Suppressor macrophage (primary cell): Measurements from ENCODE around the gene MRPS12.

Experiments used
- DNase-seq, 4 experiments: peaks; one replicate each; pipeline ENCODE4 v3.0.0-alpha.2; 2020 to 2022

MRPS12 gene

DNA sequence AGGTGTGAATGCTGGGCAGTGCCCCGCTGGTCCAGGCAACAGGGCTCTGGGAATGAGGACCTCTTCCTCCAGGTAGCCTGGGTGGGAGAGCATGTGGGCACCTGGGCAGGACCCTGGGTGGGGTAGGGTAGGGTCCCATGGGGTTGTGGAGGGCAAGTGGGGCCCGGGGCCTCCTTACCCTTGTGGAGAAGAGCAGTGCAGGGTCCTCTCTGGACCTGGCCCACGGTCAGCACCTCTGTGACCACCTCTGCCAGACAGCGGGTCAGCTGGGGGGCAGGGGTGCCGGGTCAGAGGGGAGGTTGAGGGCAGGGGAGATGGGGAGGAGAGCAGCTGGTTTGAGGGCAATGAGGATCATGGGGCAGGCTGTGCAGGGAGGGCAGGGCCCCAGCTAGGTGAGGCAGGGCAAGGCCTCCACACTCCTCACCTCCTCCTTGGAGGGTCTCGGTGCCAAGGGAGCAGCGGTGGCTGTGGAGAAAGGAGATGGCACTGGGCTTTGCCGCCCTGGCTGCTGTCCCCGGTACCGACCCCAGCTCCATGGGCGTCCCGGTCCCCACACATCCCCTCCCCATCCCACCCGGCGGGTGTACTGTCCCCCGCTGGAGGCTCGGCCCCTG lies 19.2 kb upstream of the MRPS12 start:
- DNase-seq, result no peak

DNA sequence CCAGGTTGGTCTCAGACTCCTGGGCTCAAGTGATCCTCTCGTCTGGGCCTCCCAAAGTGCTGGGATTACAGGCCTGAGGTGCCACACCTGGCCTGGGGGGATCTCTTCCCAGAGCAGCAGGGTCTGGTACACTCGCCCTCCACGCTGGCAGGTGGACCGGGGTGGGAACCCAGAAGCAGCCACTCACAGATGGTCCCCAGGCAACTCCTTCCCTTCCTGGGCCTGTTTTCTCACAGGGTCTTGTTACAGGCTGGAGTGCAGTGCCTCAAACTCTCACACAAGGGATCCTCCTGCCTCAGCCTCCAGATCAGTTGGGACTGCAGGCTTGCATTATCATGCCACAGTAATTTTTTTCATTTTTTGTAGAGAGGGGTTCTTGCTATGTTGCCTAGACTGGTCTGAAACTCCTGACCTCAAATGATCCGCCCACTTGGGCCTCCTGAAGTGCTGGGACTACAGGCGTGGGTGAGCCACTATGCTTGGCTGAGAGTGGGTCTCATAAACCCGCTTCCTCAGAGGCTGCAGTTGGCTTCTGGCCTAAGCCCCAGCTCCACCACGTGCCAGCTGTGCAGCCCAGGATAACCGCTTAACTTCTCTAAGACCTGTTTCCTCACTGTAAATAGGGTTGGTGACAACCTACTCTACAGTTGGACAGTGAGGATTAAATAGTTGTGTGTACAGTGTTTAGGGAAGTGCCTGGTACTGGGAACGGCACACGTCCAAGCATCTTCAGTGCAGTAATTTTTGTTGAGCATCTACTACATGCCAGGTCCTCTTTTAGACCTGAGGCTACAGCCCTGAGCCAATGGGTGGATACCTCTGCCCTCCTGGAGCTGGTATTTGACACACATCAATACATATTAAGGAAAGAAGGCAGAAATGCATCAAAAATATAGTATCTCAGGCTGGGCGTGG lies 17.9 kb upstream of the MRPS12 start:
- DNase-seq, result peak; percentile 80 to 92 (median 89)

DNA sequence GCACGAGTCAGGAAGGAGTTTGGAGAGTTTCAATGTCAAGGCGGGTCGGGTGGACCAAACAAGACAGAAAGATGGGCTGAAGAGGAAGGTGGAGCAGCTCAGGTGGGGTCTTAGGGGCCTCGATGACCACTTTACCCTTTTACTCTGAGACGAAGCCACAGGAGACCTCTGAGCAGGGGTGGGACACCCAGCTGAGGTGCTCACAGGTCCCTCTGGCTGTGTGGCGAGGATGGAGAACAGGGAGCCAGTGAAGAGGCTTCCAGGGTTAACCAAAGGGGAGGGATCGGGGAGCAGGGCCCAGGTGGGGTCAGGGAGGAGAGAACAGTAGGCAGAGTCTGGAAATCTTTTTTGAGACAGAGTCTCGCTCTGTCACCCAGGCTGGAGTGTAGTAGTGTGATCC lies 16.8 kb upstream of the MRPS12 start:
- no peak for DNase-seq

DNA sequence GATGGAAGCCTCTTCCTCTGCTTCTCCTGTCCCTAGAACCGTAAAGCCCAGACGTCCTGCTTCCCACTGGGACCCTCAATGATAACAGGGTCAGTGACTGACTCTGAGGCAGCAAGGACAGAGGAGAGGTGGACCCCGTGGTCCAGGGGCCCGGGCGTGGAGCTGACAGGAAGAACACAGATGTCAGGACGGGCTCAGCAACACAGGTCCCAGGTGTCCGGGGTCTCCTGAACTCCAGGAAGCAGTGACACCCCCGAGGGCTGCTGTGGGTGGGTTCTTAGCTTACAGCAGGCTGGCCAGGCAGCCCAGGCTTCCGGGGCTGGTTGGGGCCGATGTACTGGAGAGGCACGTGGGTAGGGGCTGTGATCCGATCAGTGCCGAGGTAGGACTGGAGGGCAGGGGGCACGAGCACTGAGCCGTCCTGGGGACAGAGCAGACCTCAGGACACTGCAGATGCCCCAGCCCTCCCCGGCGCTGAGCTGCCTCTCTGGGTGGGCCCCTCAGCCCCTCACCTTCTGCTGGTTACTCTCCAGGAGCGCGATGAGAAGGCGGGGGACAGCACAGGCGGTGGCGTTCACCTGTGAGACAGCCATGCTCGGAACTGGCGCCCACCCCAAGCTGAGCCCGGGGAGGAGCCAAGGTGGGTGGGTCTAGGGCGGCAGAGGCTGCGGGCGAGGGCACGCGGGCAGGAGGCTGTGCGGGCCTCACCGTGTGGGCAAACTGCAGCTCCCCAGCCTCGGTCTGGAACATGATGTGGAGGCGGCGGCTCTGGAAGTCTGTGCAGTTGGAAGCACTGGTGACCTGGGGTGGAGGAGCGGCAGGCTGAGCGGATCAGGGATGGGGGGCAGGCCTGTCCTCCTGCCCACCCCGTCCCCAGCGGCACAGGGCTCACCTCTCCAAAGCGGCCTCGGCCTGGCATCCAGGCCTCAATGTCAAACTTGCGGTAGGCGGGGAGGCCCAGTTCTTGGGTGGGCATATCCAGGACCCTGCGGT lies 15.1 kb upstream of the MRPS12 start:
- no peak for DNase-seq

DNA sequence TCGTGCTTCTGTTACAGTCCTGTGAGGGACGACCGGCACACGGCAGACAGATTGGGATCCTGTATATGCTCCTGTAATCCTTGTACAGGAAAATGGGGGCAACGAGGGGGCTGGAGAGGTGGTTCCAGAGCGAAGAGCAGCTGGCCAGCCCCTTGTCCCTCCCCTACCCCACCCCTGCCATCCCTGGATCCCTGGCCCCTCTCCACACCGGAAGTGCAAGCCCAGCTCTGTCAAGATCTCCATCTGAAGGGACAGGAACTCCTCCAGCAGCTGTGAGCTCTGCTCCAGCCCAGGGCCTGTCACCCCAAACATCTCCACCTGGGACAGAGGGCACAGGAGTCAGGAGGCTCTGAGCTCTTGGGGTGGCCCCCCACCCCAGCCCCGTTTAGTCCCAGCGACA lies 13.2 kb upstream of the MRPS12 start:
- no peak for DNase-seq

DNA sequence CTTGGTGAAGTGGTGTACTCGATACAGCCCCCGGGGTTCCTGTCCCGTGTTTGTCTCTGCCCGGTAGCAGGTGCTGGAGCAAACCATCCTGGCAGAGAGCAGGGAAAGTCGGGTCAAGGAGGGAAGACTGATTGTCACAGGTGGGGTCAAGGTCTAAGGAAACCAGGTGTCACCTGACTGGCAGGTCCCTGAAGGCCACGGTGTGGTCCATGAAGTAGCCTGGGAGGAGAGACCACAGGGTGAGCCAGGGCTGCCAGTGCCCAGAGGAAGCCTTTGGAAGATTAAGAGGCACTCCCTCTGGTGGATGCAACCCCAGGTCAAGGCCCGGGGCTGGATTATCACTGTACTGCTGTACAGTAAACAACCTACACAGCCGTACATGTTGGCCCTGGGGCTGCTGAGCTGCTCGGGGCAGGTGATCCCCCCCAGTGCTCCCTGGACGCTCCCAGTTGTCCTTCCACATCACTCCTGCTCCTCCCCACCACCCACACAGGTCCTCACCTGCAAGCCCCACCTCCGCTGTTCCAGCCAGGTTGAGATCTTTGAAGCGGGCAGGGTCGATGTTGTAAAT lies 12.7 kb upstream of the MRPS12 start:
- DNase-seq, result peak in 2 of 4 experiments; percentile 9 to 29

DNA sequence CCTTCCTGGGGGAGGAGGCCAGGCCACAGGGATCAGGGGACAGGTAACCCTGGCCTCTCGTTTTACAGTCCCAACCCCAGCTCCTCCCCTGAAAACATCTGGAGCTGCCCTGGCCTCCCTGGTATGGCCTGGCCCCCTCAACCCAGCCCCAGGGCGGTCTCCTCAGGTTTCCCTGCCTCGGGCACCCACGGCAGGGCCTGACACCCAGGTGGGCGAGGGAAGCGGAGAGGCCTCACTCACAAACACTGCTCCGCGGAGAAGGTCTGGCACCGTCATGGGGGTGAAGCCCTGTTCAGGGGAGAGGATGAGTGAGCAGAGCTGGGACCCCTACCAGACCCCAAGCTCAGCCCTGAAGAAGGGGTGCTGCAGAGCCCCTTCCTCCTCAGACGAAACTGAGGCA lies 12.2 kb upstream of the MRPS12 start:
- DNase-seq, result no peak

DNA sequence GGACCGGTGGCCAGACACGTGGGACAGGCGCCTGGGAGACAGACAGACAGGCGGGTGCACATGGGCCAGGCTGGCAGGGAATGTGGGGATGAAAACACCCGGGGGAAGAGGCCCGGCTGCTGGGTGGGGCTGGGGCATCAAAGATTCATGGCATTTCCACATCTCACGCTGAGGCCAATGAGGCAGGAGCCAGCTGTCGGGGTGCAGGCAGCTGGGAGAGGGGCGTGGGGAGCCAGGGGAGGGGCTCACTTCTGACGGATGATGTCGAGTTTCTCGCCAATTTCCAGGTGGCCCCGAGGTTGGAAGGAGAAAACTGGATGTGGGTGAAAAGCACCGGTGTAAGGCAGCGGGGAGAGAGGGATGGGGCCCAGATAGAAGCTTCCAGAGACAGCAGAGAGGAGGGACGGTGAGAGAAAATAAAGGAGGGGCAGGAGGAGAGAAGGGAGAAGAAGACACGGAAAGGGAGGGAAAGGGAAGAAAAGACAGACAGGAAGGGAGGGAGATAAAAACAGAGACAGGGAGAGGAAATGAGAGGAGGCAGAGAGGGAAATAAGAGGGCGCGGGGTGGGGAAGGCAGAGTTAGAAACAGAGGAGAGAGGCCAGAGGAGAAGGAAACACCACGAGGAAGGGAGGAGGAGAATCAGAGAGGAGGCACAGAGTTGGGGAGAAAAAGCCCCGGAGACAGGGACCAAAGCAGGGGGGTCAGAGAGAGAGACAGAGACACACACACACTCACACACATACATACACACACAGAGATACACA lies 10.7 kb upstream of the MRPS12 start:
- no peak for DNase-seq

DNA sequence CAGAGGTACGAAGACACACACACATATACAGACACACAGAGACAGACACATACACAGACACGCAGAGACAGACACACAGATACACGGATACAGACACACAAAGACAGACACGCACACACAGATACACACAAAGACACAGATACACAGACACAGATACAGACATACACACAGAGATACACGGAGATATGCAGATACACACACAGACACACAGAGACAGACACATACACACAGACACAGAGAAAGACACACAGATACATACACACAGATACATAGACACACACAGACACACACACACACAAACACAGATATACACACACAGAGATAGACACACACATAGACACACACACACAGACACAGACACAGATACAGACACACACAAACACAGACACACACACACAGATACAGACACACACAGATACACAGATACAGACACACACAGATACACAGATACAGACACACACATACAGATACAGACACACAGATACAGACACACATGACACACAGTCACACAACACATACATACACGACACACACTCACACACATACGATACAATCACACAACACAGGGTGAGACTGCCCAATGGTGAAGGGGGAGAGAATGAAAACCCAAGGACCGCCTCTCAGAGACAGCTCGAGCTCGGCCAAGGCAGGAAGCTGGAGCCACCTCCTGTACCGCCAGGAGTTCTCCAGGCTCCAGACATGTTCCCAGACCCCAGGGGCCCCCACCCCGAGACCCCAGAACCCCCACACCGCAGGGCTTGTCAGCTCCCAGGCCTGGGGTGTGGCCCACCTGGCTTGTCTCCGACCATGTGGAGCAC lies 9.9 kb upstream of the MRPS12 start:
- no peak for DNase-seq

DNA sequence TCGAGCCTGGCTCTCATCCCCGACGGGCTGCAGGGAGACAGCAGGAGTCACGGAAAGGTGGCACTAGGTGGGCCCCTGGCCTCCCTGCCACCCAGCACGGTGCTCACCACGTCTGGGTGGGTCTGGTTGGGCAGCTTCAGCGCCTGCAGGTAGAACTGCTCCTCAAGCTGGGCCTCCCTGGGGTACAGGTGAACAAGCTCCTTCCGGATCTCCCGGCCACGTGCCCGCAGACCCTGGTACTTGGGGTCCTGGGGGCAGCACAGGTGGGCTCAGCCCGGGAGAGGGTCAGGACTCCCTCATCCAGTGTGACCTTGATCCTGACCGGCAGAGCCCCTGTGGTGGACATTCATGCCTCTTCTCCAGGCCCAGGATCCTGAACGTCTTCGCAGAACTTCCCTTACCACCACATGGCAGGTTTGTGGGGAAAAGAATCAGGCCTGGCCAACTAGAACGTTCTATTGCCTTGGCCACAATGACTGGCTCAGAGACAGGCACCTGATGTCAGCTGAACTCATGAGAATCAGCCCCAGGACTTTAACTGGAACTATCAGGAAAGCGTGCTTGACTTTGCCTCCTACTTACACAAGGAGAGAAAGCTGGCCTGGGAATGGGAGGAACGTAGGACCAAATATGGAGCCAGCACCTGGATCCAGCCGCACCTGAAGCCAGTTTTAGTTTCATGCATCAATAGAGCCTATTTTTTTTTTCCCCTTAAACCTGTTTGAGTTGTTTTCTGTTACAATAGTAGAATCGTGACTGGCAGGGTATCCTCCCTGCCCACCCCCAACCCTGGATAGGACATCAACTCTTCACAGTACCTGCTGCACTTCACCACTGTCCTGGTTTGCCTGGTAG lies 9.1 kb upstream of the MRPS12 start:
- DNase-seq, result no peak

DNA sequence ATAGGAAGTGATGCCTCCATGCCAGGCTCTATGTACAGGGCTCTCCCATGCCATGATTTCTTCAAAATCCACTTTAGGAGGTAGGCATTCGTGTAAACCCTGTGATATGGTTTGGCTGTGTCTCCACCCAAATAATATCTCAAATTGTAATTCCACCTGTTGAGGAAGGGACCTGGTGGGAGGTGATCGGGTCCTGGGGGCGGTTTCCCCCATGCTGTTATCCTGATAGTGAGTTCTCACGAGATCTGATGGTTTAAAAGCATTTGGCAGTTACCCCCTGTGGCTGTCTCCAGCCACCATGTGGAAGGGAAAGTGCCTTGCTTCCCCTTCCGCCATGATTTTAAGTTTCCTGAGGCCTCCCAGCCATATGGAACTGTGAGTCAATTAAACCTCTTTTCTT lies 8.3 kb upstream of the MRPS12 start:
- DNase-seq, result no peak

DNA sequence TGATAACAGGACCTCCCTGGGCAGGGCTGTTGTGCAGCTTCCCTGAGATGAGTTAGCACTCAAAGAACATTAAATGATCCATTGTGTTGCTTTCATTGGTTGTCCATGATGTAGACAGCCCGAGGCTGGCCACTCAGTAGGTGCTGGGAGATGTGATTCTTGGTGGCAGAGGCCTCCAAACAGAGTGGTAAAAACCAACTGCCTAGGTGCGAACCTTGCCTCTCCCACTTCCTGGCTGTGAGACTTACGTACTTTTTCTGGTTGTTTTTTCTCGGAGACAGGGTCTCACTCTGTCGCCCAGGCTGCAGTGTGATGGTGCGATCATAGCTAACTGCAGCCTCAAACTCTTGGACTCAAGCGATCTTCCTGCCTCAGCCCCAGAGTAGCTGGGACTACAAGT lies 6.4 kb upstream of the MRPS12 start:
- DNase-seq, result no peak

DNA sequence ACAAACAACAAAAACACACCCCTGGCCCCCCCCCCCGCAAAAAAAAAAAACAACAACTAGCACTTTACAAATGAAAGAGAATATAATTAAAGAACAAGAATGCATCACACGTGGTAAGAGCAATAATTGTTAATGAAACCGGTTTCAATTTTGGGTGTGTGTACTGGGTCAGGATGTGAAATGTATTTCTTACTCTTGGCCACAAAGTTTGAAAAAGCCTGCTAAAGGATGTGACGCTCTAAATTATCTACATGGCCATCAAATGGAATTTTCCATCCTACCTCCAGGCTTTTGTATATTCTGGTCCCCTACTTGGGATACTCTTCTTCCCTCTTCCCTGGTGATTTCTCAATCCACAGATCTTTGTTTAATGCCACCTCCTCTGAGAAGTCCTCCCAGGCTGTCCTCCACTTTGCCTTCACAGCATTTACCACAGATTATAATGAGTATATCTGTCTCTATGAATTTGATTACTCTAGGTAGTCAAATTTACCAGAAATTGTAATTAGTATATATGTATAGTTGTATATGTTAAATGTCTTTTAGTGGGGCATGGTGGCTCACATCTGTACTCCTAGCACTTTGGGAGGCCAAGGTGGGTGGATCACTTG lies 2.2 kb upstream of the MRPS12 start:
- no peak for DNase-seq

DNA sequence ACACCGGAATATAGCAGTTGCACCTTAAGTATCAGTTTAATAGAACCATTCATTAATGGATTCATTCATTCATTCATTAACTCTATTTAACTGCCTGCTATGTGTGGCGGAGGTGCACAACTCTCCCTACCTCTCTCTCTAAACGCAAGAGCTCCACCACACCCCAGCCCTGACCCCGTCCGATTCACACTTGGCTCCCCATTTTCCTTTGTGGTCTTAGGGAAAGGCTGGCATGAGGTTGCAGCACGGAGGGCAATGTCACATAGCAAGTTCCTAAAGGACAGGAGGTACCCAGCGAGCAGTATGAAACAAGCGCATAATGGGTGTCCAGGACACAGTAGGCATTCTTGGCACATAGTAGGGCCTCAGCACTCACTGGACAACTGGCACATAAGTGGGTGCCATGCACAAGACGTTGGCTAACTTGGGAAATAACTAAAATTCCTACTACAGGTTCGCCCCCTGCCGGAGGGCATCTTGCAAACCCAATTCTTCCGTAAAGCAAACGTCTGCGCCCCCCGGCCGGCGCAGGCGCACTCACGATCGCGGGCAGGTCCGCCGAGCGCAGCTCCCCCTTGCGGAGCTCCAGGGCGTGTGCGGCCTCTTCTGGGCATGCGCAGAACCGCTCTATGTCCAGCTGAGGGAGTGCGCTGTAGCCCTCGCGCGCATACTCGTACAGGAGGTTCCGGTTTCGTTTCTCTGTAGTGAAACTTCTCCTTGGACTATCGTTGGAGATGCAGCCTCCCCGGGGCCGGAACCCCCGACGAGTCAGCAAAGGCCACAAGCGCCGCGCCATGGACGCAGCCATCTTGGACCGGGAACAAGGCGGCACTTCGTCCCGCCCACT lies 592 bp upstream of the MRPS12 start, which contains the start of gene SARS2:
Gene SARS2 (minus strand): TSS at position 835 of the 847 bp plus-strand sequence. CDS start 27 bp downstream, at position 808.
- peak; percentile 96 to 97 (median 97) for DNase-seq

DNA sequence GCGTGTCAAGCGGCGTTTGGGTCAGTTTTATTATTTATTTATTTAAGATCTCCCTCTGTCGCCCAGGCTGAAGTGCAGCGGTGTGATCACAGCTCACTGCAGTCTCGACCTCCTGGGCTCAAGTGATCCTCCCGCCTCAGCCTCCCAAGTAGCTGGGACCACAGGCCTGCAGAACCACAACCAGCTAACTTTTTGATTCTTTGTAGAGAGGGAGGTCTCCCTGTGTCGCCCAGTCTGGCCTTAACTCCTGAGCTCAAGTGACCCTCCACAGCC lies 713 bp downstream of the MRPS12 start:
- DNase-seq, result no peak

DNA sequence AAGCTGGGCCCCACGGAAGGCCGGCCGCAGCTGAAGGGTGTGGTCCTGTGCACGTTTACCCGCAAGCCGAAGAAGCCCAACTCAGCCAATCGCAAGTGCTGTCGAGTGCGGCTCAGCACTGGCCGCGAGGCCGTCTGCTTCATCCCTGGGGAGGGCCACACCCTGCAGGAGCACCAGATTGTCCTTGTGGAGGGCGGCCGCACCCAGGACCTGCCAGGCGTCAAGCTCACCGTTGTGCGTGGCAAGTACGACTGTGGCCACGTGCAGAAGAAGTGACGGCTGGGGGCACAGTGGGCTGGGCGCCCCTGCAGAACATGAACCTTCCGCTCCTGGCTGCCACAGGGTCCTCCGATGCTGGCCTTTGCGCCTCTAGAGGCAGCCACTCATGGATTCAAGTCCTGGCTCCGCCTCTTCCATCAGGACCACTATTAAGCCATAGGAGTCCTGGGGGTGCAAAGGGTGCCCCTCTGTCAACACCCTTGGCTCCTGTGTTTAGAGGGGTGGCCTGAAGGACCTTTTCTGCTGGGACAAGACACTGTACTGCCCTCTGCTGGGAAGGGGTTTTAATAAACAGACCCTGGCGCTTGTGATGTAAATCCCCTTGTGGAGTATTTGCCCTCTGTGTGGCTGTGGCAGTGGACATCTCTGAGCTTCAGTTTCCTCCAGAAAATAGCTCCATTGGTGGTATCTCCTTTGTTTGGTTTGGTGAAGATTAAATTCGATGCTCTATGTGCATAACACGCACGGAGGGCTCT lies 1.9 kb downstream of the MRPS12 start:
- peak; percentile 46 to 60 (median 56) for DNase-seq

DNA sequence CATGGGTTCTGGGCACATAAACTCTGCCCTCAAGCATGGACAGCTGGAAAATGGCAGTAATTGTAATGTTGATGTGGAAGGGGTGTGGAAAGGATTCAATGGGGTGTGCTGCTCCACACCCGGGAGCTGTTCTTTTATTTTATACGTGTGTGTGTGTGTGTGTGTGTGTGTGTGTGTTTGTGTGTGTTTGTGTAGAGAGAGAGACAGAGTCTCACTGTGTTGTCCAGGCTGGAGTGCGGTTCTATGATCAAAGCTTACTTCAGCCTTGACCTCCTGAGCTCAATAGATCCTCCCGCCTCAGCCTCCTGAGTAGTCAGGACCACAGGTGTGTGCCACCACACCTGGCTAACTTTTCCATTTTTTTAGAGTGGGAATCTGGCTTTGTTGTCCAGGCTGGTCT lies 2.8 kb downstream of the MRPS12 start:
- DNase-seq, result no peak

DNA sequence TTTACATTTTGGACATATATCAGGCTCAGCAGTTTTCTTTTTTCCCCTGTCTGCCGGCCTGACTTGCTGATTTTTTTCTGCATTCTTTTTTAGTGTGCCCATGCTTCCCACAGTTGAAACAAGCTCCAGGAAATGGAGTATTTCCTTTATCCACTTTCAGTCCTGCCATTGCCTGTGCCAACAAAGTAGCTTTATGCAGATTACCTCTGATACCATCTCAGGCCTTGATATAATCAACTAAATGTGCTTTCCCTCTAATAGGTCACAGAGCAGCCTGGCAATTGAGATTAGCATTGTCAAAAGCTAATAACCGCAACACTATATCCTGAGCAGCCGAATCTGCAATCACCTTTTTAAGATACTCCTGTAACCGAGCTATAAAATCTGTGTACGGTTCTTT lies 9.2 kb downstream of the MRPS12 start:
- DNase-seq, result no peak
